B cell (primary cell): ENCODE measurements around the gene ARHGAP15. TPM values are rescaled to one million over a fixed set of nuclear protein-coding genes. Genes with fewer than 3 reads are reported as not detected.

Experiments used
- ATAC-seq: fragments of 200-7000 bp; cut with Tn5 transposase; one replicate; pipeline ENCODE4 v1.10.0; 2021; ENCODE audit warnings: low read depth, mild to moderate bottlenecking, moderate number of reproducible peaks, moderate library complexity
- CTCF ChIA-PET: fragments of 350-600 bp; sonication (Branson Sonifier 250); formaldehyde crosslinking; loops from one replicate; lab custom pipeline; 2021; ENCODE audit warnings: antibody characterized with exemption, inconsistent platforms; lab: Charles Lee
- POLR2A ChIA-PET: fragments of 350-600 bp; sonication (Branson Sonifier 250); formaldehyde crosslinking; loops from one replicate; lab custom pipeline; 2021; ENCODE audit warnings: antibody characterized with exemption; lab: Charles Lee
- DNase-seq: peaks from one replicate; pipeline ENCODE4 v3.0.0; 2013
- H2AFZ ChIP-seq: 2 replicates; pipeline ENCODE4 v1.6.1; 2012; ENCODE audit warnings: mild to moderate bottlenecking, low read depth, low read length; ENCODE audit not compliant: insufficient read depth, poor library complexity, severe bottlenecking
- H3K27ac ChIP-seq, 2 donors: 1 replicate in 1 of 2; 2 replicates in 1 of 2; pipeline ENCODE4 v1.5.1; 2012 to 2013; ENCODE audit warnings: low read length in 2 of 2, mild to moderate bottlenecking in 2 of 2, moderate library complexity in 1 of 2
- H3K27me3 ChIP-seq, 4 experiments: fragments of 200-600 bp in 1 of 4; sonication (generic) in 1 of 4; replicated peaks in 1 of 4; 1 replicate in 2 of 4; 2 replicates in 2 of 4; pipeline versions ENCODE4 v1.6.1 to v1.7.0; 2013 to 2016; ENCODE audit warnings: low read length in 3 of 4, mild to moderate bottlenecking in 2 of 4, mixed read lengths in 1 of 4, moderate library complexity in 1 of 4; ENCODE audit not compliant: insufficient read depth in 4 of 4, control insufficient read depth in 3 of 4; ENCODE audit errors: control extremely low read depth in 1 of 4
- H3K36me3 ChIP-seq, 2 experiments: replicated peaks in 1 of 2; 1 replicate in 1 of 2; 2 replicates in 1 of 2; pipeline versions ENCODE4 v1.6.1 to v1.7.1; 2013; ENCODE audit warnings: low read length in 1 of 2; ENCODE audit not compliant: insufficient read depth in 2 of 2, control insufficient read depth in 1 of 2; ENCODE audit errors: control extremely low read depth in 1 of 2, extremely low read depth in 1 of 2
- H3K4me1 ChIP-seq, 2 donors: fragments of 200-600 bp in 1 of 2; sonication (generic) in 1 of 2; 1 replicate in 1 of 2; 2 replicates in 1 of 2; pipeline versions ENCODE4 v1.5.1 to v1.6.1; 2013 to 2017; ENCODE audit warnings: low read length in 2 of 2; ENCODE audit not compliant: control insufficient read depth in 2 of 2, insufficient read depth in 2 of 2
- H3K4me2 ChIP-seq: replicated peaks from 2 replicates; pipeline ENCODE3; 2012; ENCODE audit warnings: mild to moderate bottlenecking, low read depth, low read length; ENCODE audit not compliant: poor library complexity, severe bottlenecking
- H3K4me3 ChIP-seq, 5 experiments: fragments of 200-600 bp in 1 of 5; sonication (generic) in 1 of 5; 1 replicate in 3 of 5; 2 replicates in 2 of 5; pipeline versions ENCODE4 v1.5.1 to v1.7.0; 2011 to 2016; ENCODE audit warnings: low read length in 4 of 5, mild to moderate bottlenecking in 4 of 5, low read depth in 2 of 5, control low read depth in 1 of 5, moderate library complexity in 1 of 5; ENCODE audit not compliant: insufficient read depth in 1 of 5; ENCODE audit errors: control extremely low read depth in 1 of 5, extremely low read depth in 1 of 5
- H3K79me2 ChIP-seq: fragments of 200-600 bp; sonication (generic); one replicate; pipeline ENCODE4 v1.6.0; 2016; ENCODE audit warnings: low read length; ENCODE audit not compliant: control insufficient read depth, insufficient read depth
- H3K9ac ChIP-seq: fragments of 200-600 bp; sonication (generic); 2 replicates; pipeline ENCODE4 v1.6.1; 2017; ENCODE audit warnings: mild to moderate bottlenecking, low read length, moderate library complexity
- H3K9me3 ChIP-seq, 3 donors: one replicate each; pipeline versions ENCODE4 v1.6.1 to v1.7.1; 2013; ENCODE audit warnings: low read length in 2 of 3; ENCODE audit not compliant: control insufficient read depth in 2 of 3, insufficient read depth in 1 of 3; ENCODE audit errors: control extremely low read depth in 1 of 3
- H4K20me1 ChIP-seq: 2 replicates; pipeline ENCODE4 v1.6.0; 2012; ENCODE audit warnings: mild to moderate bottlenecking, low read length; ENCODE audit not compliant: insufficient read depth, control insufficient read depth, poor library complexity, severe bottlenecking
- H3K27ac Mint-ChIP-seq: one replicate; pipeline ENCODE4 v1.8.0; 2021; ENCODE audit warnings: mixed read lengths
- H3K27me3 Mint-ChIP-seq: one replicate; pipeline ENCODE4 v1.8.0; 2021; ENCODE audit warnings: mixed read lengths
- H3K4me1 Mint-ChIP-seq: one replicate; pipeline ENCODE4 v1.8.0; 2021; ENCODE audit warnings: mixed read lengths
- H3K4me3 Mint-ChIP-seq: one replicate; pipeline ENCODE4 v1.8.0; 2021; ENCODE audit warnings: mixed read lengths
- H3K9me3 Mint-ChIP-seq: one replicate; pipeline ENCODE4 v1.8.0; 2022; ENCODE audit warnings: mixed read lengths; ENCODE audit not compliant: insufficient read depth
- EZH2 ChIP-seq: IDR thresholded peaks from 2 replicates; pipeline ENCODE4 v1.6.1; 2012; ENCODE audit warnings: borderline replicate concordance, low read depth, mild to moderate bottlenecking, moderate library complexity, low read length; ENCODE audit not compliant: insufficient read depth, poor library complexity, severe bottlenecking
- WGBS: methylation state at CpG from one replicate; pipeline ENCODE4 v1.1.5; 2013; ENCODE audit warnings: missing lambda C conversion rate; ENCODE audit not compliant: insufficient coverage; 5-methylcytosine and 5-hydroxymethylcytosine counted together
- intact Hi-C: fragments of 100-400 bp; cut with micrococcal nuclease; formaldehyde crosslinking; loops from one replicate; pipeline ENCODE4 v1.10.0; 2022
- polyA plus RNA-seq: library from polyadenylated mRNA; depleted of rRNA; stranded (reverse); fragments of >200 nt; gene quantifications from 2 replicates; pipeline ENCODE4 v1.2.3, GENCODE V29; 2012
- total RNA-seq, 2 donors: library from RNA; stranded (reverse); fragments of 120-200 nt in 1 of 2; gene quantifications; 1 replicate in 1 of 2; 2 replicates in 1 of 2; pipeline versions ENCODE4 v1.2.3 to v1.2.4, GENCODE V29; 2013 to 2022
- TF ChIP-seq, protein P1 (sequence below): fragments of 200-600 bp; IDR thresholded peaks from one replicate; pipeline ENCODE4 v1.8.0; 2022; ENCODE audit warnings: antibody characterized with exemption, mild to moderate bottlenecking

ARHGAP15 gene
- total and polyA plus RNA-seq, 2 donors (not counting 1 experiment from before 2014, with no cell fraction given), result 58.6 to 187 TPM

DNA sequence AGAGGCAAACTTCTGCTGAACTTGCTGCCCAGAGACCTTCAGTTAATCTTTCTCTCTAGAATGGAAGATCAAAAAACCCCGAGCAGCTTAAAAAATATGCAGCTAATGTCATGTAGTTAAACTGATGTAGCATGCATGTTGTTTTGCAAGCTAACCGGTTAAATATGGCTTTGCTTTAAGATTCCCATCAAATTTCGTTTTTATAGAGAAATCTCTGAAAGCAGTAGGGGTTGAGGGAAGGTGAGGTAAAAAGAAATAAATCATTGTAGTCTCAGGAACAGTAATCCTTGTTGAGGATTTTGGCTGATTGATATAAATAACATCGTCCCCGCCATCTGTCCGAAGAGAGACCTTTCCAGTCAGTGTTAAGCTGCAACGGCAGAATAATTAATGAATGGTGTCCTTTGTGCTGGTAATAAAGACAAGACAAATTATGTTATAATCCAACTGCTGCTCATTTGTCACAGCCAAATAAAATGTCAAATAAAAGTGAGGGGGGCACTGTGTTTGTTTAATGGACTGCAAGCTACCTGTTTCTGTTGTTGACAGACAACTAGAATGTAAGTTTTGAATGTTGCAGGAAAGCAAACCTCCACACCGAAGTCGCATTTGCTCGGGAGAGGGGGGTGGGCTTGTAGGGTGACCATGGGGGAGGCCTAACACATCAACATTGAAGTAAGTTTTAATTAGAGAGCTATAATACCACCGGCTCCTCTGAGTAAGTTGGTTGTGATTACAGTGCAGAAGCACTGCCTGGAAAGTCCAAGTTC, 555.5 kb downstream of the ARHGAP15 start:
- CTCF ChIA-PET, result interaction anchor here (1.4 kb wide), 1 partner anchor 10 kb away, joined by 3 read pairs; no protein-coding TSS in a partner anchor
- H3K4me2 ChIP-seq, result no peak overlapping the region
- Mint-ChIP-seq H3K27me3 (no peaks in the 10 kb centered on the region), H3K9me3 (no peaks in the 10 kb centered on the region), H3K27ac (no peak overlapping the region), H3K4me3 (no peak overlapping the region), H3K4me1 (peaks cover 2% of the 10 kb centered on the region)
- no peak overlapping the region for H3K27ac ChIP-seq
- H4K20me1 ChIP-seq, result no peaks in the 10 kb centered on the region
- no peak overlapping the region for H2AFZ ChIP-seq
- H3K9me3 ChIP-seq, result no peaks in the 10 kb centered on the region
- H3K27me3 ChIP-seq, result no peaks in the 10 kb centered on the region
- no peak for TF ChIP-seq EZH2
- TF ChIP-seq, protein P1, sequence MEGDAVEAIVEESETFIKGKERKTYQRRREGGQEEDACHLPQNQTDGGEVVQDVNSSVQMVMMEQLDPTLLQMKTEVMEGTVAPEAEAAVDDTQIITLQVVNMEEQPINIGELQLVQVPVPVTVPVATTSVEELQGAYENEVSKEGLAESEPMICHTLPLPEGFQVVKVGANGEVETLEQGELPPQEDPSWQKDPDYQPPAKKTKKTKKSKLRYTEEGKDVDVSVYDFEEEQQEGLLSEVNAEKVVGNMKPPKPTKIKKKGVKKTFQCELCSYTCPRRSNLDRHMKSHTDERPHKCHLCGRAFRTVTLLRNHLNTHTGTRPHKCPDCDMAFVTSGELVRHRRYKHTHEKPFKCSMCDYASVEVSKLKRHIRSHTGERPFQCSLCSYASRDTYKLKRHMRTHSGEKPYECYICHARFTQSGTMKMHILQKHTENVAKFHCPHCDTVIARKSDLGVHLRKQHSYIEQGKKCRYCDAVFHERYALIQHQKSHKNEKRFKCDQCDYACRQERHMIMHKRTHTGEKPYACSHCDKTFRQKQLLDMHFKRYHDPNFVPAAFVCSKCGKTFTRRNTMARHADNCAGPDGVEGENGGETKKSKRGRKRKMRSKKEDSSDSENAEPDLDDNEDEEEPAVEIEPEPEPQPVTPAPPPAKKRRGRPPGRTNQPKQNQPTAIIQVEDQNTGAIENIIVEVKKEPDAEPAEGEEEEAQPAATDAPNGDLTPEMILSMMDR, result no peak
- WGBS, result 98% methylated on average over 7 of the region's 11 CpGs
- no peak for DNase-seq
- no peak for ATAC-seq
- peaks cover 3 to 6% of the 10 kb centered on the region in 2 experiments for H3K36me3 ChIP-seq
- H3K4me3 ChIP-seq, result no peak overlapping the region
- POLR2A ChIA-PET, result no interaction called here
- intact Hi-C loops, result no loop called here
- H3K4me1 ChIP-seq, result no peaks in the 10 kb centered on the region
- no peaks in the 10 kb centered on the region for H3K79me2 ChIP-seq
- no peak overlapping the region for H3K9ac ChIP-seq

DNA sequence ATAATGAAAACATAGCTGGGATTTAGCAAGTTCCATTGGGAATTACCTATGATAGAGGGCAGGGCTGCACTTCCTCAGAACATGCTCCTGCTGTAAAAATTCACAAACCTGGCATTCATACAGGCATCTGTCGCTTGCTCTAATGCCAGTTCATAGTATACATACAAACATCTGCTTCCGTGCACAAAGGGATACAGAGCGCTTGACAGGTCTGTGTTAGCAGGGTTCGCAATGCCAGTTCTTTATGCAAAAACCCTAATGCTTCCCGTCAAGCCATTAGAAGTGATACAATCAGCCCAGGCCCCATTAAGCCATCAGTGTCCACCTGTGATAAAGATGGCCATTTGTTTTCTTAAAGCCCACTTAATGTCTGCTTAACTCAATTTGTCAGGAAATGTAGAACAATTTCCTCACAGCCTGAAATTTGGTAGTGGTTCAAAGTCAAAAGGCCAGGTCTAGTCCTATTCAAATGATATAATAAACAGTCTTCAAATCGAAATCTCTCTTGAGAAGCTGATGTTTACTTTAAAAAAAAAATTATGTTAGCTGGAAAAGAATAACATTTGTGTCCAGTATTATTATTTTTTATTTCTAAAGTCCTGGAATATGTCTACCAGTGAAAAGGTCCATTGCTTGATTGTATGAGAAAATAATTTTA, 556.3 kb downstream of the ARHGAP15 start:
- ATAC-seq (no peak), DNase-seq (no peak)
- POLR2A ChIA-PET, result no interaction called here
- Histone ChIP-seq H3K4me3 (no peak overlapping the region), H3K27me3 (no peaks in the 10 kb centered on the region), H3K4me1 (no peaks in the 10 kb centered on the region), H3K79me2 (no peaks in the 10 kb centered on the region), H4K20me1 (no peaks in the 10 kb centered on the region), H3K9me3 (no peaks in the 10 kb centered on the region), H3K4me2 (no peak overlapping the region), H3K9ac (no peak overlapping the region), H3K27ac (no peak overlapping the region), H3K36me3 (peaks cover 6 to 9% of the 10 kb centered on the region in 2 experiments), H2AFZ (no peak overlapping the region)
- Mint-ChIP-seq H3K27me3 (no peaks in the 10 kb centered on the region), H3K4me3 (no peak overlapping the region), H3K9me3 (no peaks in the 10 kb centered on the region), H3K4me1 (peaks cover 2% of the 10 kb centered on the region), H3K27ac (no peak overlapping the region)
- 100% methylated on average over 4 of the region's 6 CpGs for WGBS
- intact Hi-C loops, result no loop called here
- TF ChIP-seq, protein P1, result no peak
- TF ChIP-seq EZH2, result no peak
- CTCF ChIA-PET, result interaction anchor here (1.4 kb wide), 1 partner anchor 9 kb away, joined by 3 read pairs; no protein-coding TSS in a partner anchor
